NT2/D1 (cell line): Measurements from ENCODE around the gene EGLN2.
"Not testable (repeated sequence)": the region's sequence is repeated elsewhere in the genome, so short reads cannot be mapped to it uniquely, and the experiment has no call there.

Experiments used
- YY1 ChIP-seq: IDR thresholded peaks from 2 replicates; pipeline ENCODE4 v1.6.1; 2011; ENCODE audit not compliant: insufficient read length, insufficient read depth
- ZNF274 ChIP-seq: IDR thresholded peaks from 2 replicates; pipeline ENCODE4 v1.6.1; 2011; ENCODE audit warnings: mild to moderate bottlenecking, low read depth, low read length

- TF ChIP-seq ZNF274, YY1: not testable (repeated sequence)
These were observed 27.7 kb upstream of the EGLN2 start for GRCh38 chr19:40771101-40771862.
